ENCODE results near the gene APP.

Gene APP

DNA sequence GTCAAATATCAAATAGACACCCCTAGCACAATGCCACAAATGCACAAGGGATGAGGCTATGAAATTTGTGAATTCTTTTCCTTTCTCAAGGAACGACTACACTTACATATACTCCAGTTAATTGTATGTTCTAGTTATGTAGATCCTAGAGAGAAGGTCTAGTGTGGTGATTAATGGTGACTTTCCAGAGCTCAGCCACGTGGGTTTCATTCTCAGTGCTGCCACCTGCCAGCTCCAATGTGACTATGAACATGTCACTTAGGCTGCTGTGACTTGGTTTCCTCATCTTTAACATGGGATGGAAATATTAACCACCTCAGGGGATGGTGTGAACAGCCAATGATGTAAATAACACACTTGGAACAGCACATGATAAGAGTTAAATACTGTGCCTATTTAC, 138.3 kb downstream of the APP start:
- Histone ChIP-seq H3K27ac (ENCODE audit: extremely low read depth, low read depth, low read length) (no peak overlapping the region), H3K36me3 (ENCODE audit: control insufficient read depth in 2 of 2, insufficient read depth in 1 of 2, low read length in 2 of 2) (peaks cover 0 to 22% of the 10 kb centered on the region in 2 experiments; a peak in 2 of 3 replicates), H3K4me1 (ENCODE audit: control insufficient read depth, insufficient read depth, low read length) (peaks cover 2% of the 10 kb centered on the region; the same call in 1 of the 2 replicates), H3K4me3 (ENCODE audit: low read depth, low read length) (no peak overlapping the region), H3K9me3 (ENCODE audit: control insufficient read depth, insufficient read depth, low read depth, low read length) (no peaks in the 10 kb centered on the region)
- TF ChIP-seq, protein P1, sequence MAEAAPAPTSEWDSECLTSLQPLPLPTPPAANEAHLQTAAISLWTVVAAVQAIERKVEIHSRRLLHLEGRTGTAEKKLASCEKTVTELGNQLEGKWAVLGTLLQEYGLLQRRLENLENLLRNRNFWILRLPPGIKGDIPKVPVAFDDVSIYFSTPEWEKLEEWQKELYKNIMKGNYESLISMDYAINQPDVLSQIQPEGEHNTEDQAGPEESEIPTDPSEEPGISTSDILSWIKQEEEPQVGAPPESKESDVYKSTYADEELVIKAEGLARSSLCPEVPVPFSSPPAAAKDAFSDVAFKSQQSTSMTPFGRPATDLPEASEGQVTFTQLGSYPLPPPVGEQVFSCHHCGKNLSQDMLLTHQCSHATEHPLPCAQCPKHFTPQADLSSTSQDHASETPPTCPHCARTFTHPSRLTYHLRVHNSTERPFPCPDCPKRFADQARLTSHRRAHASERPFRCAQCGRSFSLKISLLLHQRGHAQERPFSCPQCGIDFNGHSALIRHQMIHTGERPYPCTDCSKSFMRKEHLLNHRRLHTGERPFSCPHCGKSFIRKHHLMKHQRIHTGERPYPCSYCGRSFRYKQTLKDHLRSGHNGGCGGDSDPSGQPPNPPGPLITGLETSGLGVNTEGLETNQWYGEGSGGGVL (tag by site-specific recombination; IDR thresholded peaks at IDR 0.05): no peak
- TF ChIP-seq, protein P2, sequence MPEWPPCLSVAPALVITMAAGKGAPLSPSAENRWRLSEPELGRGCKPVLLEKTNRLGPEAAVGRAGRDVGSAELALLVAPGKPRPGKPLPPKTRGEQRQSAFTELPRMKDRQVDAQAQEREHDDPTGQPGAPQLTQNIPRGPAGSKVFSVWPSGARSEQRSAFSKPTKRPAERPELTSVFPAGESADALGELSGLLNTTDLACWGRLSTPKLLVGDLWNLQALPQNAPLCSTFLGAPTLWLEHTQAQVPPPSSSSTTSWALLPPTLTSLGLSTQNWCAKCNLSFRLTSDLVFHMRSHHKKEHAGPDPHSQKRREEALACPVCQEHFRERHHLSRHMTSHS (tag by site-specific recombination; IDR thresholded peaks at IDR 0.05): no peak
- TF ChIP-seq ZBTB7A (tag by site-specific recombination; IDR thresholded peaks at IDR 0.05; ENCODE audit: low read depth): no peak
- TF ChIP-seq, protein P3, sequence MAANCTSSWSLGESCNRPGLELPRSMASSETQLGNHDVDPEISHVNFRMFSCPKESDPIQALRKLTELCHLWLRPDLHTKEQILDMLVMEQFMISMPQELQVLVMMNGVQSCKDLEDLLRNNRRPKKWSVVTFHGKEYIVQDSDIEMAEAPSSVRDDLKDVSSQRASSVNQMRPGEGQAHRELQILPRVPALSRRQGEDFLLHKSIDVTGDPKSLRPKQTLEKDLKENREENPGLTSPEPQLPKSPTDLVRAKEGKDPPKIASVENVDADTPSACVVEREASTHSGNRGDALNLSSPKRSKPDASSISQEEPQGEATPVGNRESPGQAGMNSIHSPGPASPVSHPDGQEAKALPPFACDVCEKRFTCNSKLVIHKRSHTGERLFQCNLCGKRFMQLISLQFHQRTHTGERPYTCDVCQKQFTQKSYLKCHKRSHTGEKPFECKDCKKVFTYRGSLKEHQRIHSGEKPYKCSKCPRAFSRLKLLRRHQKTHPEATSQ (tag by site-specific recombination; IDR thresholded peaks at IDR 0.05): no peak
- TF ChIP-seq, protein P4, sequence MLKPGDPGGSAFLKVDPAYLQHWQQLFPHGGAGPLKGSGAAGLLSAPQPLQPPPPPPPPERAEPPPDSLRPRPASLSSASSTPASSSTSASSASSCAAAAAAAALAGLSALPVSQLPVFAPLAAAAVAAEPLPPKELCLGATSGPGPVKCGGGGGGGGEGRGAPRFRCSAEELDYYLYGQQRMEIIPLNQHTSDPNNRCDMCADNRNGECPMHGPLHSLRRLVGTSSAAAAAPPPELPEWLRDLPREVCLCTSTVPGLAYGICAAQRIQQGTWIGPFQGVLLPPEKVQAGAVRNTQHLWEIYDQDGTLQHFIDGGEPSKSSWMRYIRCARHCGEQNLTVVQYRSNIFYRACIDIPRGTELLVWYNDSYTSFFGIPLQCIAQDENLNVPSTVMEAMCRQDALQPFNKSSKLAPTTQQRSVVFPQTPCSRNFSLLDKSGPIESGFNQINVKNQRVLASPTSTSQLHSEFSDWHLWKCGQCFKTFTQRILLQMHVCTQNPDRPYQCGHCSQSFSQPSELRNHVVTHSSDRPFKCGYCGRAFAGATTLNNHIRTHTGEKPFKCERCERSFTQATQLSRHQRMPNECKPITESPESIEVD (tag by site-specific recombination; IDR thresholded peaks at IDR 0.05): no peak
- no peak for TF ChIP-seq ZNF157 (tag by site-specific recombination; IDR thresholded peaks at IDR 0.05)
- no peak for TF ChIP-seq ZNF777 (tag by site-specific recombination; IDR thresholded peaks at IDR 0.05; ENCODE audit: borderline replicate concordance)
- TF ChIP-seq ZNF610 (tag by site-specific recombination; IDR thresholded peaks at IDR 0.05; ENCODE audit: borderline replicate concordance): no peak
- TF ChIP-seq ZNF510 (tag by site-specific recombination; IDR thresholded peaks at IDR 0.05; ENCODE audit: insufficient replicate concordance): no peak
- POLR2A ChIA-PET: no interaction called here
- CTCF ChIA-PET: interaction anchor here (1.0 to 1.1 kb wide), 2 partner anchors 24 to 139 kb away, joined by 3 to 5 read pairs; partner anchors contain the start of gene APP

DNA sequence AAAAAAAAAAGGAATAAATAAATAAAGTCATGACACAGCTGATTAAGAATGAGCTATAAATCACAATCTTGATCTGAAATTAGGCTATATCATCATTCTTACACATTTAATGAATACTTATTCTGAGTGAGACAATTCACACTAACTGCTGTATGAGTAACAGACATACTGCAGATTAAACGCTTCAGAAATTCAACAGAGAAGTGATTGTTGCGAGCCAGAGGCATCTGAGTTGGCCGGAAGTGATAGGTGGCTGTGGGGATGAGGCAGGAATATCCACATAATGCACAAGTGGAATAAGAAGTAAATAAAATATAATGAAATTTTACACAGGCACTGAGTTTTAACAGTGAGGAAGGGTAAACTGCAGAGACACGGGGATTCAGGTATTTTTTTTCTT, 142.4 kb downstream of the APP start:
- TF ChIP-seq ZFP3 (tag by site-specific recombination; IDR thresholded peaks at IDR 0.05; ENCODE audit: low read depth) (no peak), ZNF621 (tag by site-specific recombination; IDR thresholded peaks at IDR 0.05) (no peak)
- Histone ChIP-seq H3K9me3 (ENCODE audit: control insufficient read depth, insufficient read depth, low read depth, low read length) (no peaks in the 10 kb centered on the region), H3K4me1 (ENCODE audit: control insufficient read depth, insufficient read depth, low read length) (peaks cover 6% of the 10 kb centered on the region; the same call in 1 of the 2 replicates), H3K27ac (ENCODE audit: extremely low read depth, low read depth, low read length) (no peak overlapping the region), H3K36me3 (ENCODE audit: control insufficient read depth in 2 of 2, insufficient read depth in 1 of 2, low read length in 2 of 2) (peaks cover 0 to 18% of the 10 kb centered on the region in 2 experiments; a peak in 1 of 3 replicates), H3K4me3 (ENCODE audit: low read depth, low read length) (no peak overlapping the region)
- ChIA-PET POLR2A (no interaction called here), CTCF (interaction anchor here (0.6 to 0.9 kb wide), 2 partner anchors 108 to 178 kb away, joined by 5 read pairs; no protein-coding TSS in a partner anchor)

DNA sequence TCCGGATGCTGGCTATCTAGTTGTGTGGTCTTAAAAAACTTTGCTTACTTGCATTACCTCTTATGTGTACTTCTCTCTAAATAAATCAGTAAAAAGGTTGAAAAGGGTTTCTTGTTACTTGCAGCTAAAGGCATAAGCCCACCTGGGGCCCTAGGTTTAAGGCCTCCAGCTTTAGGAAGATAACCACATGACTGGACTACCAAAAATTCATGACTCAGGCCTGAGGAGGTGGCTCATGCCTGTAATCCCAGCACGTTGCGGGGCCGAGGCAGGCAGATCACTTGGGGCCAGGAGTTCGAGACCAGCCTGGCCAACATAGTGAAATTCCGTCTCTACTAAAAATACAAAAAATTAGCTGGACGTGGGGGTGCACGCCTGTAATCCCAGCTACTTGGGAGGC, 142.9 kb downstream of the APP start:
- Histone ChIP-seq H3K4me1 (ENCODE audit: control insufficient read depth, insufficient read depth, low read length) (peaks cover 6% of the 10 kb centered on the region; the same call in 1 of the 2 replicates), H3K27ac (ENCODE audit: extremely low read depth, low read depth, low read length) (no peak overlapping the region), H3K9me3 (ENCODE audit: control insufficient read depth, insufficient read depth, low read depth, low read length) (no peaks in the 10 kb centered on the region), H3K36me3 (ENCODE audit: control insufficient read depth in 2 of 2, insufficient read depth in 1 of 2, low read length in 2 of 2) (peaks cover 0 to 15% of the 10 kb centered on the region in 2 experiments; a peak in 1 of 3 replicates), H3K4me3 (ENCODE audit: low read depth, low read length) (no peak overlapping the region)
- POLR2A ChIA-PET: no interaction called here
- CTCF ChIA-PET: interaction anchor here (0.6 to 0.9 kb wide), 2 partner anchors 108 to 178 kb away, joined by 5 read pairs; no protein-coding TSS in a partner anchor
- TF ChIP-seq ZSCAN30 (tag by site-specific recombination; IDR thresholded peaks at IDR 0.05) (no peak), ZNF202 (tag by site-specific recombination; IDR thresholded peaks at IDR 0.05; ENCODE audit: borderline replicate concordance) (no peak), BCL11B (tag by site-specific recombination; IDR thresholded peaks at IDR 0.05; ENCODE audit: low read depth) (no peak), ZNF23 (tag by site-specific recombination; IDR thresholded peaks at IDR 0.05; ENCODE audit: borderline replicate concordance) (no peak), KLF9 (tag by site-specific recombination; IDR thresholded peaks at IDR 0.05; ENCODE audit: low read depth) (no peak), IKZF3 (tag by site-specific recombination; IDR thresholded peaks at IDR 0.05) (no peak), ZNF777 (tag by site-specific recombination; IDR thresholded peaks at IDR 0.05; ENCODE audit: borderline replicate concordance) (no peak)
- TF ChIP-seq, protein P5, sequence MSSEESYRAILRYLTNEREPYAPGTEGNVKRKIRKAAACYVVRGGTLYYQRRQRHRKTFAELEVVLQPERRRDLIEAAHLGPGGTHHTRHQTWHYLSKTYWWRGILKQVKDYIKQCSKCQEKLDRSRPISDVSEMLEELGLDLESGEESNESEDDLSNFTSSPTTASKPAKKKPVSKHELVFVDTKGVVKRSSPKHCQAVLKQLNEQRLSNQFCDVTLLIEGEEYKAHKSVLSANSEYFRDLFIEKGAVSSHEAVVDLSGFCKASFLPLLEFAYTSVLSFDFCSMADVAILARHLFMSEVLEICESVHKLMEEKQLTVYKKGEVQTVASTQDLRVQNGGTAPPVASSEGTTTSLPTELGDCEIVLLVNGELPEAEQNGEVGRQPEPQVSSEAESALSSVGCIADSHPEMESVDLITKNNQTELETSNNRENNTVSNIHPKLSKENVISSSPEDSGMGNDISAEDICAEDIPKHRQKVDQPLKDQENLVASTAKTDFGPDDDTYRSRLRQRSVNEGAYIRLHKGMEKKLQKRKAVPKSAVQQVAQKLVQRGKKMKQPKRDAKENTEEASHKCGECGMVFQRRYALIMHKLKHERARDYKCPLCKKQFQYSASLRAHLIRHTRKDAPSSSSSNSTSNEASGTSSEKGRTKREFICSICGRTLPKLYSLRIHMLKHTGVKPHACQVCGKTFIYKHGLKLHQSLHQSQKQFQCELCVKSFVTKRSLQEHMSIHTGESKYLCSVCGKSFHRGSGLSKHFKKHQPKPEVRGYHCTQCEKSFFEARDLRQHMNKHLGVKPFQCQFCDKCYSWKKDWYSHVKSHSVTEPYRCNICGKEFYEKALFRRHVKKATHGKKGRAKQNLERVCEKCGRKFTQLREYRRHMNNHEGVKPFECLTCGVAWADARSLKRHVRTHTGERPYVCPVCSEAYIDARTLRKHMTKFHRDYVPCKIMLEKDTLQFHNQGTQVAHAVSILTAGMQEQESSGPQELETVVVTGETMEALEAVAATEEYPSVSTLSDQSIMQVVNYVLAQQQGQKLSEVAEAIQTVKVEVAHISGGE (tag by site-specific recombination; conservative IDR thresholded peaks at IDR 0.05; ENCODE audit: low read depth): no peak

Data from HEK293 (cell line).